Measurements from ENCODE around the gene RAPGEF1.
"Not testable (repeated sequence)": the region's sequence is repeated elsewhere in the genome, so short reads cannot be mapped to it uniquely, and the experiment has no call there.

The RAPGEF1 gene

DNA sequence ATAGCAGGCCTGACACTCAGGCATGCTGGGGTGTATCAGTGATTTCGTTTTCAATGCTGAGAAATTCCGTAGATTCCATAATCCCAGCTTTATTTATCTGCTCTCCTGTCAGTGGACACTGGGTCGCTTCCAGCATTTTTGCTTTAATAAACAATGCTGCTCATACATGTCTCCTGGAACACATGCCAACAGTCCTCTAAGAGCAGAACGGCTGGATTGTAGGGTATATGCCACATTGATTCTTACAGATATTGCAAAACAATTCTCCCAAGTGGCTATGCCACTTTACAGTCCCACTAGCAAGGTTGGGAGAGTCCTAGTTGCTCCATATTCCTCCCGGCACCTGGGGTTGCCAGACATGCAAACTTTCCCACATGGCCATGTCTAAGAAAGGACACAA lies 81.9 kb downstream of the RAPGEF1 start:
- FAIRE-seq (no peak), DNase-seq (ENCODE audit: insufficient read length, low spot score) (no peak)

- DNase-seq (ENCODE audit: insufficient read length, low spot score) (no peak), FAIRE-seq (no peak)
Observed at GRCh38 chr9:131657456-131657855, 82.4 kb downstream of the RAPGEF1 start.

GRCh38 chr9:131657037-131657377 lies 82.9 kb downstream of the RAPGEF1 start:
- DNase-seq (ENCODE audit: insufficient read length, low spot score) (no peak), FAIRE-seq (no peak)

- FAIRE-seq (peak; percentile 97), DNase-seq (ENCODE audit: insufficient read length, low spot score) (no peak)
Observed at GRCh38 chr9:131656356-131657036, 83.4 kb downstream of the RAPGEF1 start.

- not testable (repeated sequence) for DNase-seq (ENCODE audit: insufficient read length, low spot score); FAIRE-seq
Observed at GRCh38 chr9:131654369-131654768, 85.5 kb downstream of the RAPGEF1 start.

GRCh38 chr9:131651599-131651998 lies 88.3 kb downstream of the RAPGEF1 start:
- DNase-seq (ENCODE audit: insufficient read length, low spot score): no peak
- FAIRE-seq: no peak

DNA sequence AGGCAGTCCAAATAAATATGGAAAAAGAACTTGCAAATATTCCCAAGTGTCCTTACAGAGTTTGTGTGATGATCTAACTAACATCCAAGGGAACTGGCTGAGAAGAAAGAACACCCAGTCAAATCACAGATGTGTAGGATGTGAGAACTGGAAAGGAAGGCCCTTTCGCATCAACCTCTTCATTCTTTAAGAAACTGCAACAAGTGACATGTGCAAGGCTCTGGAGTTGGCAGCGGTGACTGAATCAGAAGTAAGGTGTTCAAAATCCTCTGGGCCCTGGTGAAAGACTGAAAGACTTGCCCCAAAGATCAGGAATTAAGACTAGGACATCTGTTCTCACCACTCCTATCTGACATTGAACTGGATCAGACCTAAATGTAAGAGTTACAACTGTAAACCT lies 88.7 kb downstream of the RAPGEF1 start:
- no peak for FAIRE-seq
- DNase-seq (ENCODE audit: insufficient read length, low spot score): no peak

- no peak for FAIRE-seq
- DNase-seq (ENCODE audit: insufficient read length, low spot score): no peak
Observed at GRCh38 chr9:131650254-131650653, 89.6 kb downstream of the RAPGEF1 start.

DNA sequence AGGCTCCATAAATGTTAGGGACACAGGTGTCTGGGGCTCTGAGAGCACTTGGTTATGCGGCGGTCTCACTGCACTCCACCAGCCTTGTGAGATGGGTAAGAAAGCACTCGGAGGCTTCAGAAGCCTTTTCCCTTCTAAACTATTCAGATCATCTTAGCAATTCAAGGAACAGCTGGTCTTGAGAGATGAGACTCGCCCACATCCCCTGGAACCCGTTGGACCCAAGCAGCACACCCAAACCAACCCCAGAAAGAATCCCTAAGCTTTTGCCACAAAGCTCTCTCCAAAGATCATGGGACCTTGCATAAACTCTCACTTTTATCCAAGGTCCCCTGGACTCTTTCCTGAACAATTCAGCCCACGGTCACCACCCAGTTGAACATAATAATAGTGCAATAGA lies 90.2 kb downstream of the RAPGEF1 start:
- no peak for FAIRE-seq
- DNase-seq (ENCODE audit: insufficient read length, low spot score): no peak

- DNase-seq (ENCODE audit: insufficient read length, low spot score) (no peak), FAIRE-seq (peak; percentile 53)
Observed at GRCh38 chr9:131645078-131645776, 94.6 kb downstream of the RAPGEF1 start.

- DNase-seq (ENCODE audit: insufficient read length, low spot score) (no peak), FAIRE-seq (peak; percentile 95)
Observed at GRCh38 chr9:131642496-131643083, 97.3 kb downstream of the RAPGEF1 start.

GRCh38 chr9:131641618-131642495 lies 98.0 kb downstream of the RAPGEF1 start:
- no peak for DNase-seq (ENCODE audit: insufficient read length, low spot score)
- FAIRE-seq: no peak

GRCh38 chr9:131640438-131641137 lies 99.3 kb downstream of the RAPGEF1 start:
- DNase-seq (ENCODE audit: insufficient read length, low spot score): no peak

DNA sequence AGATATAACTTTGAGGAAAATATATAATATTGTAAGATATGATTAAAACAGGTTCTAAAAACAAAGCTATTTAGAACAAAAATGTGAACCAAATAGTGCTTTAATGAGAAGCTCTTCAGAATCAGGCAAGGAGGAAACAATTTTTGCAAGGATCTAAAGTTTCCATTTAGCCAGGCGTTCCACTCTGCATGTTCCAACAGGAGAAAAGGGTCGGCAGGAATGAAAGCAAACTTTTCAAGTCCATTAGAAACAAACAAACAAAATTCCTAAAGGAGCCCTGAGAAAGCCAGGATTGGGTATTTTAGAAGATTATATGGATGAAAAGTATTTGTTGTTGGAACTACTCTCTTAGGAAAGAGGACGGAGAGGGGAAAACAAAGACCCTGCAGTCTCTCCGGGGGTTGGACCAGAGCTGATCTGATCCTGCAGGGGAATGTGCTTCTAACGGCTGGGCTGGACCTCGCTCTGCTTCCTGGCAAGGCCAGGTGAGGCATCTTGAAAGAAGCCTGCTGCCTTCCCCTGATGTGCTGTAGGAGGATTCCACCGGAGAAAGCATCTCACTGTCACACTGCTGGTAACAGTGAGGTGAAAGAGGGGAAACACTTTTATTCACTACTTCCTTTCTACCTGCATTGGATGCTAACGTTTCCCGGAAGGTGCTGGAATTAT lies 100.0 kb downstream of the RAPGEF1 start:
- FAIRE-seq: no peak
- DNase-seq (ENCODE audit: insufficient read length, low spot score): no peak

More at GRCh38 chr9:131640438-131641137, 99.3 kb downstream of the RAPGEF1 start:
- no peak for FAIRE-seq

GRCh38 chr9:131636593-131636992 lies 103.3 kb downstream of the RAPGEF1 start:
- no peak for FAIRE-seq
- no peak for DNase-seq (ENCODE audit: insufficient read length, low spot score)

- no peak for DNase-seq (ENCODE audit: insufficient read length, low spot score)
- FAIRE-seq: no peak
Observed at GRCh38 chr9:131635892-131636291, 104.0 kb downstream of the RAPGEF1 start.

GRCh38 chr9:131635285-131635684 lies 104.6 kb downstream of the RAPGEF1 start:
- no peak for DNase-seq (ENCODE audit: insufficient read length, low spot score)

GRCh38 chr9:131633491-131634031 lies 106.3 kb downstream of the RAPGEF1 start:
- DNase-seq (ENCODE audit: insufficient read length, low spot score): no peak

More at GRCh38 chr9:131635285-131635684, 104.6 kb downstream of the RAPGEF1 start:
- no peak for FAIRE-seq

GRCh38 chr9:131631306-131631705 lies 108.6 kb downstream of the RAPGEF1 start:
- DNase-seq (ENCODE audit: insufficient read length, low spot score): no peak
- FAIRE-seq: no peak

More at GRCh38 chr9:131633491-131634031, 106.3 kb downstream of the RAPGEF1 start:
- FAIRE-seq: no peak

All from GM19239 (cell line).